Chondrocyte (in vitro differentiated cells): ENCODE data around the gene CALM3. TPM values are rescaled to one million over a fixed set of nuclear protein-coding genes. Genes with fewer than 3 reads are reported as not detected.

Experiments used
- DNase-seq: peaks from one replicate; pipeline ENCODE4 v3.0.0; 2021; ENCODE audit warnings: mixed read lengths, low spot score
- H3K27ac Mint-ChIP-seq: one replicate; pipeline ENCODE4 v1.8.0; 2021; ENCODE audit warnings: mild to moderate bottlenecking, moderate library complexity, mixed read lengths; ENCODE audit not compliant: unreplicated experiment
- H3K27me3 Mint-ChIP-seq: 2 replicates; pipeline ENCODE4 v1.8.0; 2021; ENCODE audit warnings: low read depth, mixed read lengths
- H3K36me3 Mint-ChIP-seq: 2 replicates; pipeline ENCODE4 v1.8.0; 2021; ENCODE audit warnings: low read depth, mixed read lengths
- H3K4me1 Mint-ChIP-seq: 2 replicates; pipeline ENCODE4 v1.8.0; 2021; ENCODE audit warnings: low read depth, mild to moderate bottlenecking, mixed read lengths
- H3K4me3 Mint-ChIP-seq: one replicate; pipeline ENCODE4 v1.8.0; 2021; ENCODE audit warnings: mild to moderate bottlenecking, moderate library complexity, mixed read lengths; ENCODE audit not compliant: unreplicated experiment
- H3K9me3 Mint-ChIP-seq: 2 replicates; pipeline ENCODE4 v1.8.0; 2021; ENCODE audit warnings: low read depth, mixed read lengths
- total RNA-seq: library from RNA; stranded (reverse); gene quantifications from 3 replicates; pipeline ENCODE4 v1.2.1, GENCODE V29; 2021
- TF ChIP-seq, protein P1 (sequence below): fragments of 200-600 bp; sonication (generic); IDR thresholded peaks from 2 replicates; pipeline ENCODE4 v1.5.0; 2021; ENCODE audit warnings: antibody characterized with exemption, mild to moderate bottlenecking, moderate library complexity

The CALM3 gene
- total RNA-seq, 1 donor from 2014 or later = 144 TPM

- no peak overlapping the region for H3K27ac Mint-ChIP-seq
- no peaks in the 10 kb centered on the region for H3K9me3 Mint-ChIP-seq
These were observed 32.0 kb downstream of the CALM3 start for GRCh38 chr19:46633130-46633529.

DNA sequence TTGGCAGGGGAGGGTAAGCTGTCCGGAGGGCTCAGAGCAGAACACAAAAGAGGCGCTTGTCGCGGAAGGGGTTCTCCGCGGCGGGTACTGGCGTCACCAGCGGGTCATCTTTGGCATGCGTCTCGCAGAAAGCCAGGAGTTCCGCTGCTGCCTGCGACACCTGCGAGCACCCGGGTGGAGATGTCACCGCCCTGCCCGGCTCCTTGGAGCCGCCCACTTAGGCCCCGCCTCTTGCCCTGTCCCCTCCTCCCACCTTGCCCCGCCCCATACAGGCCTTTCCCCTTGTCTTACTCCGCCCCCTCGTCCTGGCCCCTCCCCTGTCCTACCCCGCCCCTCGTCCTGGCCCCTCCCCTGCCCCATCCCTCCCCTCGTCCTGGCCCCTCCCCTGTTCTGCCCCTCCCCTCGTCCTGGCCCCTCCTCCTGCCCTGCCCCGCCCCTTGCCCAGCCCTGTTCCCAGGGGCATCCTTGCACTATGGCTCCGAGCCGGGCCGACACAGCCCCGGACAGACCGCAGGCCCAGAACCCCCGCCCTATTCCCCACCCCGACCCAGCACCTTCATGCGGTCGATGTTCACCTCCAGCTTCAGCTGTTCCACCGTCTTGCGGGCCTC lies 33.0 kb downstream of the CALM3 start:
- Mint-ChIP-seq H3K4me3 (peak overlapping the region; percentile 53), H3K27ac (no peak overlapping the region), H3K9me3 (no peaks in the 10 kb centered on the region), H3K27me3 (peaks cover 2% of the 10 kb centered on the region), H3K36me3 (no peaks in the 10 kb centered on the region), H3K4me1 (peaks cover 19% of the 10 kb centered on the region)
- TF ChIP-seq, protein P1, sequence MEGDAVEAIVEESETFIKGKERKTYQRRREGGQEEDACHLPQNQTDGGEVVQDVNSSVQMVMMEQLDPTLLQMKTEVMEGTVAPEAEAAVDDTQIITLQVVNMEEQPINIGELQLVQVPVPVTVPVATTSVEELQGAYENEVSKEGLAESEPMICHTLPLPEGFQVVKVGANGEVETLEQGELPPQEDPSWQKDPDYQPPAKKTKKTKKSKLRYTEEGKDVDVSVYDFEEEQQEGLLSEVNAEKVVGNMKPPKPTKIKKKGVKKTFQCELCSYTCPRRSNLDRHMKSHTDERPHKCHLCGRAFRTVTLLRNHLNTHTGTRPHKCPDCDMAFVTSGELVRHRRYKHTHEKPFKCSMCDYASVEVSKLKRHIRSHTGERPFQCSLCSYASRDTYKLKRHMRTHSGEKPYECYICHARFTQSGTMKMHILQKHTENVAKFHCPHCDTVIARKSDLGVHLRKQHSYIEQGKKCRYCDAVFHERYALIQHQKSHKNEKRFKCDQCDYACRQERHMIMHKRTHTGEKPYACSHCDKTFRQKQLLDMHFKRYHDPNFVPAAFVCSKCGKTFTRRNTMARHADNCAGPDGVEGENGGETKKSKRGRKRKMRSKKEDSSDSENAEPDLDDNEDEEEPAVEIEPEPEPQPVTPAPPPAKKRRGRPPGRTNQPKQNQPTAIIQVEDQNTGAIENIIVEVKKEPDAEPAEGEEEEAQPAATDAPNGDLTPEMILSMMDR = no peak
- DNase-seq = no peak

More at GRCh38 chr19:46633130-46633529, 32.0 kb downstream of the CALM3 start:
- H3K36me3 Mint-ChIP-seq = no peaks in the 10 kb centered on the region
- H3K4me1 Mint-ChIP-seq = peaks cover 19% of the 10 kb centered on the region
- H3K27me3 Mint-ChIP-seq = peaks cover 2% of the 10 kb centered on the region
- TF ChIP-seq, protein P1 = no peak
- DNase-seq = no peak
- H3K4me3 Mint-ChIP-seq = no peak overlapping the region

DNA sequence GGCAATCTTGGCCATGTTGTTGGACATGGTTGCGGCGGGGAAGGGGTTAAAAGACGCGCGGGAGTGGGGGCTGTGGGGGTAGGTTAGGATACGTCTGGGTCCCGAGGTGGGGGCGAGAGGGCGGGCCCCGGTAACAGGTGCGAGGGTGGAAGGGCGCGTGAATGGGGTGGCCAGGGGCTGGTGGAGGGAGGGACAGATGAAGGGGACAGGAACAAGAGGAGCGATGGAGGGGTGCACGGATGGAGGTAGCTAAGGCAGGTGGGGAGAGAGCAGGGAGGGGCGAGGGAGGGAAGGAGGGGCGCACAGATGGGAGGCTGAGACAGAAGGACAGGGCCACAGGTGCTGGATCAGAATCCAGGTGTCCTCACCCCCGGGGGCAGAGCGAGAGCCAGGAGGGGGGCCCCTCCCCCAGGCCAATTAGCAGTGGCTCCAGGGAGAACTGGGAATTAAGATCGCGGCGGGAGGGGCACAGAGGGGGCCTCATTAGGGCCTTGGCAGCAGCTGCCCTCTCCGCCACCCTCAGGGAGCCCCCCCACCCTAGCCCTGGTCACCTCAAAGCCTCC lies 33.6 kb downstream of the CALM3 start:
- Mint-ChIP-seq H3K4me1 (peaks cover 19% of the 10 kb centered on the region), H3K9me3 (no peaks in the 10 kb centered on the region), H3K27me3 (peaks cover 2% of the 10 kb centered on the region), H3K4me3 (peak overlapping the region; percentile 43), H3K36me3 (no peaks in the 10 kb centered on the region), H3K27ac (no peak overlapping the region)
- TF ChIP-seq, protein P1 = no peak
- no peak for DNase-seq

DNA sequence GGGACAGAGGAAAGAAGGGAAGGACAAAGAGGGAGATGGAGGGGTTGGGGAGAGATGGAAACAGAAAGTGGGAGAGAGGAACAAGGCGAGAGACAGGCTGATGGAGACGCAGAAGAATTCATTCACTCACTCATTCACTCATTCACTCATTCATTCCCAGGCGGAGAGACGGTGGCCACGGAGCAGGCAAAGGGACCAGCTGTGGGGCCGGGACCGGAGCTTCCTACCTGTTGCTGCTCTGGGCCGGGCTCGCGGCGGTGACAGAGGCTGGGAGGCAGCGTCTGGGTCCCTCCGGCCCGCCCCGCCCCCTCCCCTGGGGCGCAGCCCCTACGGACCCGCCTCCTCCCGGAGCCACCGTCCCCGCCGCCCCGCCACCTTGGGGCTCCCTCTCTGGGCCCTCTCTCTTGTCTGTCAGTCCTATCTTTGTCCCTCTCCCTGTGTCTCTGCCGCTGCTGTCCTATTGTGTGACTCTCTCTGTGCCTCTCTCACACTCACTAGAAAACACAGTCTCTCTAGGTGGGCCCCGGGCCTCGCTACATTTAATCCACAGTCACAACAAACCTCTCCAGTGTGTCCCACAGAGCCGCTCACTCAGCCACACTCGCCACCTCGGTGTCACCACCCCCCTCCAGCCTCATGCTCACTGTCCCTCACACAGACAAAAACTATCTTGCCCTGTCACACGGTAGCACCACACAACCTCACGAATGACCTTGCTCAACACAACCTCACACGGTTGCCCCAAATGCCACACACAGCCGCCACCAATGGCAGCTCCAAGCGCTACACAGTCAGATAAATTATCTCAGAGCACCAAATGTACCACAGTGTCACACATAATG lies 35.0 kb downstream of the CALM3 start, which contains the start of gene GNG8:
GNG8 (minus strand) TSS at position 283 of the 842 bp plus-strand sequence. CDS start 1,520 bp downstream, outside the sequence.
- Mint-ChIP-seq H3K4me1 (peaks cover 16% of the 10 kb centered on the region), H3K27ac (peak within 1 kb of the TSS; percentile 50), H3K4me3 (no peak within 1 kb of the TSS), H3K27me3 (peaks cover 2% of the 10 kb centered on the region), H3K9me3 (no peaks in the 10 kb centered on the region), H3K36me3 (no peaks in the 10 kb centered on the region)
- TF ChIP-seq, protein P1 = no peak
- DNase-seq = no peak

GRCh38 chr19:46637224-46637623 lies 36.1 kb downstream of the CALM3 start:
- H3K4me1 Mint-ChIP-seq = peaks cover 10% of the 10 kb centered on the region
- H3K36me3 Mint-ChIP-seq = no peaks in the 10 kb centered on the region
- DNase-seq = no peak
- H3K27ac Mint-ChIP-seq = no peak overlapping the region
- H3K9me3 Mint-ChIP-seq = no peaks in the 10 kb centered on the region
- TF ChIP-seq, protein P1 = no peak
- peaks cover 2% of the 10 kb centered on the region for H3K27me3 Mint-ChIP-seq
- H3K4me3 Mint-ChIP-seq = no peak overlapping the region
